ENCODE data around the gene OR6J1.

DNA sequence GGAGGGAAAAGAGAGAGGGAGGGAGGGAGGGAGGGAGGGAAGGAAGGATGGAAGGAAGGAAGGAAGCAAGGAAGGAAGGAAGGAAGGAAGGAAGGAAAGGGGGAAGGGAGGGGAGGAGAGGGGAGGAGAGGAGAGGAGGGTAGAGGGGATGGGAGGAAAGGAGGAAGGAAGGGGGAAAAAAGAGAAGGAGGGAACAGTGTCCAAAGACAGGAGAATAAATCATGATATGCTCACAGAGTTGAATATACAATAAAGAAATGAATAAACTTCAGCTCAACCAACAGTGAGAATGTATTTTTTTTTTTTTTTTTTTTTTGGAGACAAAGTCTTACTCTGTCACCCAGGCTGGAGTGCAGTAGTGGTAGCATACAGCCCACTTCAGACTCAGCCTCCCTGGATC lies 4.0 kb downstream of the OR6J1 start:
- TF ChIP-seq, protein P1, sequence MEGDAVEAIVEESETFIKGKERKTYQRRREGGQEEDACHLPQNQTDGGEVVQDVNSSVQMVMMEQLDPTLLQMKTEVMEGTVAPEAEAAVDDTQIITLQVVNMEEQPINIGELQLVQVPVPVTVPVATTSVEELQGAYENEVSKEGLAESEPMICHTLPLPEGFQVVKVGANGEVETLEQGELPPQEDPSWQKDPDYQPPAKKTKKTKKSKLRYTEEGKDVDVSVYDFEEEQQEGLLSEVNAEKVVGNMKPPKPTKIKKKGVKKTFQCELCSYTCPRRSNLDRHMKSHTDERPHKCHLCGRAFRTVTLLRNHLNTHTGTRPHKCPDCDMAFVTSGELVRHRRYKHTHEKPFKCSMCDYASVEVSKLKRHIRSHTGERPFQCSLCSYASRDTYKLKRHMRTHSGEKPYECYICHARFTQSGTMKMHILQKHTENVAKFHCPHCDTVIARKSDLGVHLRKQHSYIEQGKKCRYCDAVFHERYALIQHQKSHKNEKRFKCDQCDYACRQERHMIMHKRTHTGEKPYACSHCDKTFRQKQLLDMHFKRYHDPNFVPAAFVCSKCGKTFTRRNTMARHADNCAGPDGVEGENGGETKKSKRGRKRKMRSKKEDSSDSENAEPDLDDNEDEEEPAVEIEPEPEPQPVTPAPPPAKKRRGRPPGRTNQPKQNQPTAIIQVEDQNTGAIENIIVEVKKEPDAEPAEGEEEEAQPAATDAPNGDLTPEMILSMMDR (IDR thresholded peaks at IDR 0.05), result no peak
- TF ChIP-seq POLR2A (IDR thresholded peaks at IDR 0.05), result no peak
